Natural killer cell (primary cell): ENCODE measurements around the gene RNH1. TPM values are rescaled to one million over a fixed set of nuclear protein-coding genes. Genes with fewer than 3 reads are reported as not detected.

Experiments used
- ATAC-seq, 3 donors: fragments of 150-1000 bp in 2 of 3; fragments of 200-7000 bp in 1 of 3; cut with Tn5 transposase; 1 replicate in 1 of 3; 2 replicates in 2 of 3; pipeline ENCODE4 v1.10.0; 2021; ENCODE audit warnings: mild to moderate bottlenecking in 2 of 3, moderate library complexity in 2 of 3
- DNase-seq, 2 donors: peaks; one replicate each; pipeline versions ENCODE4 v3.0.0 to v3.0.0-alpha.2; 2013 to 2021; ENCODE audit warnings: mixed read lengths in 1 of 2
- H3K27ac ChIP-seq: one replicate; pipeline ENCODE4 v1.5.1; 2013; ENCODE audit warnings: mild to moderate bottlenecking, low read length
- H3K27me3 ChIP-seq: one replicate; pipeline ENCODE4 v1.6.1; 2013; ENCODE audit warnings: low read length; ENCODE audit not compliant: control insufficient read depth, insufficient read depth
- H3K36me3 ChIP-seq: one replicate; pipeline ENCODE4 v1.6.1; 2013; ENCODE audit warnings: low read length; ENCODE audit not compliant: control insufficient read depth, insufficient read depth
- H3K4me1 ChIP-seq: one replicate; pipeline ENCODE4 v1.6.1; 2013; ENCODE audit warnings: low read length; ENCODE audit not compliant: control insufficient read depth, insufficient read depth
- H3K4me3 ChIP-seq: one replicate; pipeline ENCODE4 v1.5.1; 2013; ENCODE audit warnings: low read length
- H3K9me3 ChIP-seq: one replicate; pipeline ENCODE4 v1.6.1; 2013; ENCODE audit warnings: low read length; ENCODE audit not compliant: control insufficient read depth, insufficient read depth
- H3K27ac Mint-ChIP-seq, 2 donors: one replicate each; pipeline ENCODE4 v1.8.0; 2022; ENCODE audit warnings: mild to moderate bottlenecking in 2 of 2, mixed read lengths in 2 of 2, moderate library complexity in 1 of 2
- H3K27me3 Mint-ChIP-seq, 2 donors: one replicate each; pipeline ENCODE4 v1.8.0; 2022; ENCODE audit warnings: low read depth in 2 of 2, mixed read lengths in 2 of 2
- H3K36me3 Mint-ChIP-seq: one replicate; pipeline ENCODE4 v1.8.0; 2022; ENCODE audit warnings: mixed read lengths
- H3K4me1 Mint-ChIP-seq, 2 donors: one replicate each; pipeline ENCODE4 v1.8.0; 2022; ENCODE audit warnings: mixed read lengths in 2 of 2
- H3K4me3 Mint-ChIP-seq: one replicate; pipeline ENCODE4 v1.8.0; 2022; ENCODE audit warnings: mild to moderate bottlenecking, moderate library complexity, mixed read lengths
- H3K9me3 Mint-ChIP-seq, 2 donors: one replicate each; pipeline ENCODE4 v1.8.0; 2022; ENCODE audit warnings: mixed read lengths in 2 of 2
- CTCF ChIP-seq: fragments of 200-600 bp; IDR thresholded peaks from one replicate; pipeline ENCODE4 v1.8.0; 2022; ENCODE audit warnings: antibody characterized with exemption
- WGBS: methylation state at CpG from one replicate; pipeline ENCODE4 v1.1.7; 2013; ENCODE audit warnings: missing lambda C conversion rate; ENCODE audit not compliant: insufficient coverage; 5-methylcytosine and 5-hydroxymethylcytosine counted together
- intact Hi-C: fragments of 100-400 bp; cut with micrococcal nuclease; formaldehyde crosslinking; loops from one replicate; pipeline ENCODE4 v1.14.2; 2022
- total RNA-seq, 4 donors: library from RNA; stranded (reverse); fragments of 120-200 nt in 1 of 4; gene quantifications; one replicate each; pipeline versions ENCODE4 v1.2.3 to v1.2.4, GENCODE V29; 2013 to 2022

The RNH1 gene
- total RNA-seq, 3 donors from 2014 or later (not counting 1 experiment from before 2014, with no cell fraction given), result 113 to 120 (median 118) TPM

GRCh38 chr11:541433-541885, 34.4 kb upstream of the RNH1 start:
- no peak overlapping the region for H3K27ac ChIP-seq
- H3K36me3 ChIP-seq, result no peaks in the 10 kb centered on the region
- Mint-ChIP-seq H3K4me1 (peaks cover 0 to 13% of the 10 kb centered on the region in 2 donors), H3K36me3 (no peaks in the 10 kb centered on the region), H3K4me3 (no peak overlapping the region), H3K27me3 (no peaks in the 10 kb centered on the region), H3K9me3 (no peaks in the 10 kb centered on the region), H3K27ac (no peak overlapping the region)
- H3K9me3 ChIP-seq, result no peaks in the 10 kb centered on the region
- no peak for TF ChIP-seq CTCF
- H3K4me1 ChIP-seq, result peaks cover 21% of the 10 kb centered on the region
- 91% methylated on average over 18 of the region's 20 CpGs for WGBS
- DNase-seq (no peak), ATAC-seq (no peak)
- H3K4me3 ChIP-seq, result no peak overlapping the region
- no peaks in the 10 kb centered on the region for H3K27me3 ChIP-seq
- intact Hi-C loops, result no loop called here

- H3K27me3 ChIP-seq, result no peaks in the 10 kb centered on the region
- no peaks in the 10 kb centered on the region for H3K36me3 ChIP-seq
- TF ChIP-seq CTCF, result no peak
- H3K4me3 ChIP-seq, result no peak overlapping the region
- H3K4me3 Mint-ChIP-seq, result no peak overlapping the region
- no peaks in the 10 kb centered on the region for H3K9me3 ChIP-seq
- no peak for ATAC-seq
- H3K27ac Mint-ChIP-seq, result no peak overlapping the region
- no peak overlapping the region for H3K27ac ChIP-seq
- no peaks in the 10 kb centered on the region for H3K9me3 Mint-ChIP-seq
- peaks cover 26% of the 10 kb centered on the region for H3K4me1 ChIP-seq
- peaks cover 0 to 18% of the 10 kb centered on the region in 2 donors for H3K4me1 Mint-ChIP-seq
- 93% methylated on average over 23 of the region's 23 CpGs for WGBS
- no peaks in the 10 kb centered on the region for H3K27me3 Mint-ChIP-seq
- intact Hi-C loops, result no loop called here
- DNase-seq, result no peak
- no peaks in the 10 kb centered on the region for H3K36me3 Mint-ChIP-seq
Measured at GRCh38 chr11:540583-541432, 33.8 kb upstream of the RNH1 start.

DNA sequence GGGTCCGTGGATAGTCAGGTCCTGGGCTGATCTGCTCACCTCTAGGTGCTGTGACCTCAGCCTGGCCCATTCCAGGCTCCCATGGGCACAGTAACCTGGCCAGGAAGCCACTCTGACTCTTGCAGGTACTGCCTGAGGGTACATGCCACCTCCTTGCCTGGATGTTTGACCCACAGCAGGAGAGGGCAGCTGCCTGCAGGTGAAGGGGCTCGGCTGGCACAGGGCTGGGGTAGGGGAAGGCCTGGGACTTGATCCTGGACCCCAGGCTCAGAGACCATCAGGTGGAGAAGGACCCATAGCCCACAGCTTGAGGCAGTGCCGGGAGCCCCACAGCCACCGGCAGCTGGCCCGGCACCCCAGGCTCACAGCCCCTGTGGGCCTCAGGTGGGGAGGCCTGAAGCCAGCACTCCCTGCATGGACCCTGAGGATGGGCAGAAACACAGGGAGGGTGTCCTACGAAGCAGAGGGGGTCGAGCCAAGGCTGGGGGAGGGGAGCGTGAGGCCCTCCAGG, 33.0 kb upstream of the RNH1 start:
- Histone ChIP-seq H3K9me3 (no peaks in the 10 kb centered on the region), H3K4me1 (peaks cover 26% of the 10 kb centered on the region), H3K4me3 (no peak overlapping the region), H3K27ac (no peak overlapping the region), H3K27me3 (no peaks in the 10 kb centered on the region), H3K36me3 (no peaks in the 10 kb centered on the region)
- intact Hi-C loops, result no loop called here
- no peak for DNase-seq
- Mint-ChIP-seq H3K36me3 (no peaks in the 10 kb centered on the region), H3K4me1 (peaks cover 0 to 18% of the 10 kb centered on the region in 2 donors), H3K4me3 (no peak overlapping the region), H3K27me3 (no peaks in the 10 kb centered on the region), H3K9me3 (no peaks in the 10 kb centered on the region), H3K27ac (no peak overlapping the region)
- no peak for ATAC-seq
- no peak for TF ChIP-seq CTCF
- 95% methylated on average over 8 of the region's 8 CpGs for WGBS
